Measurements from ENCODE around the gene APOB. TPM values are rescaled to one million over a fixed set of nuclear protein-coding genes. Genes with fewer than 3 reads are reported as not detected.

APOB gene
- total RNA-seq, 1 donor = under 0.01 TPM

GRCh38 chr2:21003572-21004180 is 40.2 kb downstream of the APOB start:
- Histone ChIP-seq H4K20me1 (ENCODE audit: insufficient read depth, low read length) (no peaks in the 10 kb centered on the region), H3K9me3 (ENCODE audit: low read depth, low read length) (no peaks in the 10 kb centered on the region), H3K4me2 (ENCODE audit: insufficient read depth, low read length) (no peak overlapping the region), H3K4me3 (ENCODE audit: insufficient read depth, low read length) (no peak overlapping the region), H2AFZ (ENCODE audit: low read length) (no peak overlapping the region), H3K79me2 (ENCODE audit: insufficient read depth, low read length) (no peaks in the 10 kb centered on the region), H3K27me3 (ENCODE audit: insufficient read depth, low read length) (no peaks in the 10 kb centered on the region), H3K36me3 (ENCODE audit: insufficient read depth, low read length) (no peaks in the 10 kb centered on the region), H3K4me1 (ENCODE audit: insufficient read depth, low read length) (no peaks in the 10 kb centered on the region), H3K27ac (ENCODE audit: low read depth, low read length) (no peak overlapping the region)
- TF ChIP-seq CTCF (IDR thresholded peaks at IDR 0.05; ENCODE audit: extremely low read depth, low read depth, low read length) = no peak
- DNase-seq (ENCODE audit: insufficient read length, low spot score, missing footprints) = no peak

GRCh38 chr2:21002814-21003192 is 41.1 kb downstream of the APOB start:
- no peak overlapping the region for H3K4me2 ChIP-seq (ENCODE audit: insufficient read depth, low read length)
- H3K36me3 ChIP-seq (ENCODE audit: insufficient read depth, low read length) = no peaks in the 10 kb centered on the region
- DNase-seq (ENCODE audit: insufficient read length, low spot score, missing footprints) = no peak
- no peaks in the 10 kb centered on the region for H3K4me1 ChIP-seq (ENCODE audit: insufficient read depth, low read length)
- H4K20me1 ChIP-seq (ENCODE audit: insufficient read depth, low read length) = no peaks in the 10 kb centered on the region
- H3K4me3 ChIP-seq (ENCODE audit: insufficient read depth, low read length) = no peak overlapping the region
- no peaks in the 10 kb centered on the region for H3K79me2 ChIP-seq (ENCODE audit: insufficient read depth, low read length)
- no peaks in the 10 kb centered on the region for H3K9me3 ChIP-seq (ENCODE audit: low read depth, low read length)
- H3K27ac ChIP-seq (ENCODE audit: low read depth, low read length) = no peak overlapping the region
- no peaks in the 10 kb centered on the region for H3K27me3 ChIP-seq (ENCODE audit: insufficient read depth, low read length)
- TF ChIP-seq CTCF (IDR thresholded peaks at IDR 0.05; ENCODE audit: extremely low read depth, low read depth, low read length) = no peak
- no peak overlapping the region for H2AFZ ChIP-seq (ENCODE audit: low read length)

- no peak for DNase-seq (ENCODE audit: insufficient read length, low spot score, missing footprints)
- H3K36me3 ChIP-seq (ENCODE audit: insufficient read depth, low read length) = no peaks in the 10 kb centered on the region
- H3K27ac ChIP-seq (ENCODE audit: low read depth, low read length) = no peak overlapping the region
- H3K79me2 ChIP-seq (ENCODE audit: insufficient read depth, low read length) = no peaks in the 10 kb centered on the region
- H3K4me3 ChIP-seq (ENCODE audit: insufficient read depth, low read length) = no peak overlapping the region
- H4K20me1 ChIP-seq (ENCODE audit: insufficient read depth, low read length) = no peaks in the 10 kb centered on the region
- H2AFZ ChIP-seq (ENCODE audit: low read length) = no peak overlapping the region
- no peaks in the 10 kb centered on the region for H3K27me3 ChIP-seq (ENCODE audit: insufficient read depth, low read length)
- no peak overlapping the region for H3K4me2 ChIP-seq (ENCODE audit: insufficient read depth, low read length)
- H3K4me1 ChIP-seq (ENCODE audit: insufficient read depth, low read length) = no peaks in the 10 kb centered on the region
- no peaks in the 10 kb centered on the region for H3K9me3 ChIP-seq (ENCODE audit: low read depth, low read length)
- TF ChIP-seq CTCF (IDR thresholded peaks at IDR 0.05; ENCODE audit: extremely low read depth, low read depth, low read length) = no peak
Measured at GRCh38 chr2:21001988-21002813, 41.7 kb downstream of the APOB start.

GRCh38 chr2:21001225-21001946 is 42.5 kb downstream of the APOB start:
- Histone ChIP-seq H3K27me3 (ENCODE audit: insufficient read depth, low read length) (no peaks in the 10 kb centered on the region), H4K20me1 (ENCODE audit: insufficient read depth, low read length) (no peaks in the 10 kb centered on the region), H3K36me3 (ENCODE audit: insufficient read depth, low read length) (no peaks in the 10 kb centered on the region), H3K4me2 (ENCODE audit: insufficient read depth, low read length) (no peak overlapping the region), H3K79me2 (ENCODE audit: insufficient read depth, low read length) (no peaks in the 10 kb centered on the region), H3K4me3 (ENCODE audit: insufficient read depth, low read length) (no peak overlapping the region), H3K9me3 (ENCODE audit: low read depth, low read length) (no peaks in the 10 kb centered on the region), H3K4me1 (ENCODE audit: insufficient read depth, low read length) (no peaks in the 10 kb centered on the region), H3K27ac (ENCODE audit: low read depth, low read length) (no peak overlapping the region), H2AFZ (ENCODE audit: low read length) (no peak overlapping the region)
- no peak for DNase-seq (ENCODE audit: insufficient read length, low spot score, missing footprints)
- no peak for TF ChIP-seq CTCF (IDR thresholded peaks at IDR 0.05; ENCODE audit: extremely low read depth, low read depth, low read length)

Measured in osteoblast (primary cell).